Activated naive CD8-positive, alpha-beta T cell treated with anti-CD3 and anti-CD28 coated beads, Interleukin-2, amount 50 U/mL, for 16 hours (primary cell): ENCODE data around the gene ZNF536.

Source experiments
- DNase-seq: peaks from one replicate; pipeline ENCODE4 v3.0.0-alpha.2; 2020; ENCODE audit warnings: low read depth, low spot score

ZNF536 gene

GRCh38 chr19:30562981-30563380 is 190.8 kb downstream of the ZNF536 start:
- no peak for DNase-seq

DNA sequence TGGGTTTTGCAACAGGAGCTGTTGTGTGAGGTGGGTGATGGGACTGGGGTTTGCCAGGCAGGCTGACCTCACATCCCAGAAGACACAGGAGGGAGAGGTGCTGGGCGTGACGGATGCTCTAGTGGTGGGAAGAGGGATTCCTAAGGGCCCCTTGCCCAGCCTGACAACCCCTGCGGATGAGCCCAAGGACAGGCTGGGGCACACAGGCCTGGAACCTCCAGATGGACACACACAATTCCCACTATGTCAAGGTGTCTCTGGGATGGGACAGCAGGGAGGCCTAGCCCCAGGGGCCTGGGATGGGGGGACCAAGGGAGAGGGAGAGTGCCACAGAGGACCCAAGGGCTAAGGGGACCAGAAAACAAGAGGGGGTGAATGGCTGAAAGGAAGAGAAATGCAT is 191.5 kb downstream of the ZNF536 start:
- DNase-seq, result no peak

DNA sequence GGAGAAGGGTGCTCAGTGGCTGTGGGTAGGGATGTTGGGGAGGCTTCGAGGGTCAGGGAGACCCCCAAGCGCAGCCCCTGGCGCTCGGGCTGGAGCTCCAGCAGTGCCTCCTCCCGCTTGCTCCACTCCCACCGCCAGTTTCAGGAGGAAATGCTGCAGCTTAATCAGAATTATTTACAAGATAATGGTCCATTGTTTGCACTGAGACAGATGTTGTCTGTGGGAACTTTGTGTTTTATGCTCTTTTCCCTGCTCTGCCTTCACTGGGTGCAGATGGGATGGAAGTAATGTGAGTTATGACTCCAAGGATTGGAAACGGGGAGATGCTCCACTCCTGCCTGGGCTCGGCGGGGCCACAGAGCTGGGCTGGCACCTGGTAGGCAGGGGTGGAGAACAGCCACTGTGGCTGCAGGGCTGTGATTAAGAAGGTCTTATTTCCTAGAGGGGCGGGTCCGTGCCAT is 192.4 kb downstream of the ZNF536 start:
- DNase-seq, result no peak

DNA sequence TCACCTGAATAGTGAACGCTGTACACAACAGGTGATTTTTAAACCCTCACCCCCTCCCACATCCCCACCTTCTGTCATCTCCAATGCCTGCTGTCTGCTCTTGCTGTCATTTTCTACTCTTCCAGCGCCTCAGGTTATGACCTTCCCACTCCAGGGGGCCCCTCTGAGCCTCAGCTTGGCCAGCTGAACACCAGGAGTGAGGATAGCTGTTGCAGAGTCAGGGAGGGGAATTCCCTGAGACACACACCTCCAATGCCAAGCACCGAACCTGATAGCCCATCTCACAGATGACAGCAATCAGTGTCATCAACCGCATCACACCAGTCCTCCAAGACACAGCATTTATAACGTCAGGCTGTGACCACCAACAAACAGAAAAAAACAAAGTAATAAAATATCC is 193.5 kb downstream of the ZNF536 start:
- no peak for DNase-seq

GRCh38 chr19:30566681-30567420 is 194.7 kb downstream of the ZNF536 start:
- no peak for DNase-seq

DNA sequence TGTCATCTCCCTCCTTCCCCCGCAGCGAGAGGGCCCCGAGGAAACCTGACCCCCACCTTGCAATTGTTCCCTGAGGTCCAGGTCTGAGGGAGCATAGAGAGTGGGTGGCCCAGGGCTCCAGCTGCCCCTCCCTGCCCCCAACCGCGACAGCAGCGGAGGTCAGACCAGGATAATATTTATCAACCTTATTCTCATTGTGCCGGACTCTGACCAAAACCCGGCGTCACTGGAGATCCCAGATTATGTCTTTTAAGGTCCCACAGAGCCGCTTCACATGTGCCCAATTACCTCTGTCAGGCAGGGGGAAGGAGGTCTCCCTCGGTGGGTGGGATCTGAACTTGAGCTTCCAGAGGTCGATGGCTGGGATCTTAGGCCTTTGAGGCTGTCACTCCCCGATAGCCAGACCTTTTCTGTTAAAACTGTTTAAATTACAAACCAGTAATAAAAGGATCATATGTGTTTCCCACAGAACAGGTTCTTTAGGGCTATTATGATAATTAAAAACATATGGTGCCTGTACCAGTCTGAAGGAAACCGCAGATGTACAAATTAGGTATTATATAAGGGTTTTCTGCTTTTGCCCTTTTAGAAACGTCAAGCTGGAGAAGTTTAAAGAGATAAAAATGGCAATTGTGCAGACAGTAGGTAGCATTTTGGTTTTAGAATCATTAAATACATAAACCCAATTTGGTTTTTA is 195.5 kb downstream of the ZNF536 start:
- no peak for DNase-seq

DNA sequence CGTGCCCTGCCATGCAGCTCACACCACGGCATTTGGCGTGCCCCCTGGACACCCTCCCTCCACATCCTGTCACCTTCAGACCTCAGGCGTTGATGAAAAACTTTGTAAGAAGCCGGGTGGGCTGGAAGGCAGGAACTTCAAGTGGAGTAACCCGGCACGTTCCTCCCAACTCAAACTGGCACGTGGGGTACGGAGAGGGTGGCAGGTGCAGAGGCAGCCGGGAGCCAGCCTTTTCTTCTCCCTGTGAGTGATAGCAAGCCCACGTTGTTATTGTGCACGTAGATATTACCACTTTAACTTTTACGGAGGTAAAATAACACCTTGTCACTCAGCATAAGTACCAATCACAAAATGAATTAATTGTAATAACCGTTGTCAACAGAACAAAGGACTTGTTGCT is 198.0 kb downstream of the ZNF536 start:
- no peak for DNase-seq

DNA sequence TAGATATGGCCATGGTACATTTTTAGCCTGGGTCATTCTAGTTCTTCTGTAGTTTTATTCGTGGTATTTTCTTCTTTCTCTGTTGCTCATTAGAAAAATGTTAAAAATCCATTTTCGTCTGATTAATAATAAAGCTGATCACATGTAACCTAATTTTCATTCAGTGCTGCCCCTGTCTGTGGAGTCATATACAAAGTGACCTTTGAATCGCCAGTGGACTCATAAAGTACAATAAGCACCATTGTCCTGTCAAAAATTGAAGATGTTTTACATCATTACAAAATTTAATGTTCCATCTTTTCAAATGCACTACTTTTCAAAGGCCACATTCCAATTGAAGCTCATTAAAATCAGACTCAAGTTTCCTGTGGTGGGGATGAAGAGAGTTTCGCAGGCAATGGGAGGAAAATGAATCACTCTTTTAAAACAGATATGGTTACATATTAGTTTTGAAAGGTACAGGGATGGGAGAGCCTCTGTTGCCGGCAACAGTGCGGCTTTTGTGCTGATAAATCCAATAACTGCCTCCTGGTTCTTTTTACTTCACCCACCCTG is 205.4 kb downstream of the ZNF536 start:
- no peak for DNase-seq

- DNase-seq, result no peak
Measured at GRCh38 chr19:30579419-30579818, 207.2 kb downstream of the ZNF536 start.

GRCh38 chr19:30580673-30581072 is 208.5 kb downstream of the ZNF536 start:
- DNase-seq, result no peak

GRCh38 chr19:30584090-30584489 is 211.9 kb downstream of the ZNF536 start:
- no peak for DNase-seq

DNA sequence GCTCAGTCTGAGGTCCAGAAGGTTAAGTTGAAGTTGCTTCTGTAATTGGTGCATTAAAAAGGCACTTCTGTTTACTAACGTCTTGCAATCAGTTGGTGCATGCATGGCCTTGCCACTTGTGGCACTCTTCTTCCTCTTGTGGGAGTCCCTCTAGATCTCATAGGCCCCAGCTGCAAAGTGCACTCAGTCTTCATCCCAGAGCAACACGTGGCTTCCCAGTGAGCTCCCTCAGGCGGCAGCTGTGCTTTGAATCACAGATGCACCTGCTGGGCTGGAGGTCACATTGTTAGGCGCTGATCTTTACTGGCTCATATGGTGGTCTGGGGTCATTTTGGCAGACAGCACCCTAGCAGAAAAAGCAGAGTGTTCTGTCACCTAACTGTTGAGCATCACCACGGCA is 215.7 kb downstream of the ZNF536 start:
- DNase-seq, result no peak

GRCh38 chr19:30590596-30591229 is 218.5 kb downstream of the ZNF536 start:
- DNase-seq, result no peak

DNA sequence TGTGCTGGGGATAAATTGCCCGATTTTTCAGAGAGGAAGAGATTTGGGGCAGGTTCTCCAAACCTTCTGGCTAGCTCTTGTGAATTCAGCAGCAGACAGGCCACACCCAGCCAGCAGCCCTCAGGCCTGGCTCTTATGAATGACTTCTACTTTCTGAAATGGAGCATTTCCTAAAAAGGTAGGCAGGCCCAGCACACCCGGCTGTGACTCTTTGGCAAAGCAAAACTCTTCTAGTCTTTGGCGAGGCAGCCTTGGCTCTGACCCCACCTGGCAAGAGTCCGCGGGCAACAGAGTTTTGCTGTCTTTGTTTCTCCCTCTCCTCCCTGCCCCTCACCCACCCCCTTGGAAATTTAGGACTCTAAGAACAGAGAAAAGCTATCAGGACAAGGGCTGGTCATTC is 221.2 kb downstream of the ZNF536 start:
- DNase-seq, result no peak

GRCh38 chr19:30593975-30594745 is 222.0 kb downstream of the ZNF536 start:
- DNase-seq, result no peak

DNA sequence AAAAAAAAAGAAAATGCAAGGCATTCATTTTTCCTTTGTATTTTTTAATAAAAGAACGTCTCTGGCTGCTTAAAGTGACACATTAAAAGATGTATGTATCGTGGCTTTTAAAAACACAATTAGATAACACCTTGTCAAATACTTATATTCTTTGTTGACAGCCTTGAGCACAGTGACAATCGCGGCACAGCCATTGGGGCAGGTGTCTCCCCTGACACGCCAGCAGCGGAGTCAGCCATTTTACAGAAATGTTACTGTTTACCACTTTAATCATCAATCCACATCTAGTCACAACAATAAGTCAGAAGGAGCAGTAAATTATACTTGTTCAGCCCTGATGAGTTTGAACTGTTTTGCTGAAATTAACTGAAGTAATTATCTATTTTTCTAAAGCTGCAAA is 224.1 kb downstream of the ZNF536 start:
- DNase-seq, result no peak

DNA sequence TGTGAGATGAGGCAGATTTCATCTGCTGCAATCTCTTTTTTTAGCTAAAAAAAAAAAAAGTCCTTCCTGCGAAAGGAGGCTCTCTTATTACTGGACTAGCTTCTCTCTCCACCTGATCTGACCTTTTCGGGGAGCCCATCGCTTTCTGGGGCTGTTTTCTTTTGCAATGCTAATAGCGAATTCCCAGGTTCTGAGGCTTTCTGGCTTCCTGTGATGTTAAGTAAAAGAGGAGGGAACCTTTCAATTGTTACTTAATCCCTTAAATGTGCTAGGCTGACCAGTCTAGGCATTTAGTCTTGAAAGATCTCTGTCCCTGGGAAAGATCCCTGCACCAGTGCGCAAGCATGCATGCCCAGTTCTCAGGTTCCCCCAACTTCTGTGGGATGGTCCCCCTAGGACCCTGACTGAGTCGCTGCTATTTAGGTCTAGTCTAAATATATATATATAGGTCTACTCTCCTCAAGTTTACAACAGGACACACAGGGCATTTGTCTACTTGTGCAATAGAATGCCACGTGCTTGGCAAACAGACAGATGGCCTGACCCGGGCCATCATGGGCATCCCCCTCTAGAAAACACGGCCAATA is 224.7 kb downstream of the ZNF536 start:
- no peak for DNase-seq

DNA sequence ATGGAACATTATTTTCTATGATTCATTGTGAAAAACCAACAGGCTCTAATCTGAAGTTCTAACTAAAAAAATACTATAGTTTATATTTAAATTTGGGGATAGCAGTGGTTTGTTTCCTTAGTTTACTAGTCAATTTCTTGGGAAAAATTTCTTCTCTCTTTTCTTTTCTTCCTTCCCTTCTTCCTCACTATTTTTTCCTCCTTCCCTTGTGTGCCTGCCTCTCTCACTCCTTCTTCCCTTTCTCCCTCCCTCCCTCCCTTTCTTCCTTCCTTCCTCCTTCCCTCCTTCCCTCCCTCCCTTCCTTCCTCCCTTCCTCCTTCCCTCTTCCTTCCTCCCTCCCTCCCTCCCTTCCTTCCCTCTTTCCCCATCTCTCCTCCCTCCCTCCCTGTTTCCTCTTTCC is 226.5 kb downstream of the ZNF536 start:
- DNase-seq, result no peak

DNA sequence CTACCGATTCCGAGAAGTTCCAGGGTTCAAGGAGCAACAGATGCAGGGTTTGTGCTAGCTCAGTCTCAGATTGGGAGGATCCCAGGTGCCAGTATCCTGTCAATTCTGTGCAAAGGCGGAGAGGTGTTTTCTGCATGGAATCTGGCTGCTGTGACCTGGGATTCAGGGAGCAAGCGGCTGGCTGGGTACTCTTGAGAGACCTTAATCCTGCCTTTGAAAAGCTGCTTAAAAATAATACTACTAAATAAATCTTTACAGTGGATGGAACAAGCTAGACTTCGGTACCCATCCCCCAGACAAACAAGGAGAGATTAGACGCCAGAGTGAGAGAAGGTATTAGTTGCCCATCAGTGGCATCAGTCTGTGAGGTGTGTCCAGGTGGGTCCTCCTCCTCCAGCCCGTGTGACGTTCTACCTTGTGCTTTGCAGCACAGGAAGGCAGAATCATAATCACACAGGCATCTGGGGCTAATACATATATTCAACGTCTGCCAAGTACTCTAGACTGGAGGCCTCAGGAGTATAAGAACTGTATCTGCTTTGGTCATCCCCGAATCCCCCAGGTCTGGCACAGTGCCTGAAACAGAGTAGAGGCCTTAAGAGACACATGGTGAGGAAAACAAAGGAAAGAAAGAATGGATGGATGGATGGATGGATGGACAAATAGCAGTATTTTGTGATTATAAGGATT is 230.6 kb downstream of the ZNF536 start:
- no peak for DNase-seq

DNA sequence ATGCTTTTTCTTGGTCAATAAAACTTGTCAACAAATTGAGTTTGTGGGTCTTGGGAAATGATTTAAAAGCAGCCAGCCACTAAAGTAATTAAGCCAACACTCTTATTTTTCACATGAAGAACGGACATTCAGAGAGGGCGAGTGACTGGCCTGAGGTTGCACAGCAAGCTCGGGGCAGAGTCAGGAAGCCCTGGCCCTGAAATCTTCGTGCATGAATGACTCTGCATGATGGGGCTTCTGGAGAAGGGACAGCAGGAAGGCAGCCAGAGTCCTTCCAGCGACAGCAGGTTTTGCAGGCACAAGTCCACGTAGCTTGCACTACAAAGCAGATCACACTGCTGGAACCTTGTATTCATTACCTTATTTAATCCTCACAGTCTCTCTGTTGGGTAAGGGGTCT is 232.5 kb downstream of the ZNF536 start:
- DNase-seq, result no peak

- DNase-seq, result no peak
Measured at GRCh38 chr19:30605333-30605732, 233.1 kb downstream of the ZNF536 start.
